NCI-H526 (cell line): ENCODE measurements around the gene ZNHIT6.
"Not testable (repeated sequence)": the region's sequence is repeated elsewhere in the genome, so short reads cannot be mapped to it uniquely, and the experiment has no call there.

Experiments used
- DNase-seq, 2 experiments: peaks; one replicate each; lab custom pipeline; 2025; lab: John Stamatoyannopoulos, UW

Gene ZNHIT6

DNA sequence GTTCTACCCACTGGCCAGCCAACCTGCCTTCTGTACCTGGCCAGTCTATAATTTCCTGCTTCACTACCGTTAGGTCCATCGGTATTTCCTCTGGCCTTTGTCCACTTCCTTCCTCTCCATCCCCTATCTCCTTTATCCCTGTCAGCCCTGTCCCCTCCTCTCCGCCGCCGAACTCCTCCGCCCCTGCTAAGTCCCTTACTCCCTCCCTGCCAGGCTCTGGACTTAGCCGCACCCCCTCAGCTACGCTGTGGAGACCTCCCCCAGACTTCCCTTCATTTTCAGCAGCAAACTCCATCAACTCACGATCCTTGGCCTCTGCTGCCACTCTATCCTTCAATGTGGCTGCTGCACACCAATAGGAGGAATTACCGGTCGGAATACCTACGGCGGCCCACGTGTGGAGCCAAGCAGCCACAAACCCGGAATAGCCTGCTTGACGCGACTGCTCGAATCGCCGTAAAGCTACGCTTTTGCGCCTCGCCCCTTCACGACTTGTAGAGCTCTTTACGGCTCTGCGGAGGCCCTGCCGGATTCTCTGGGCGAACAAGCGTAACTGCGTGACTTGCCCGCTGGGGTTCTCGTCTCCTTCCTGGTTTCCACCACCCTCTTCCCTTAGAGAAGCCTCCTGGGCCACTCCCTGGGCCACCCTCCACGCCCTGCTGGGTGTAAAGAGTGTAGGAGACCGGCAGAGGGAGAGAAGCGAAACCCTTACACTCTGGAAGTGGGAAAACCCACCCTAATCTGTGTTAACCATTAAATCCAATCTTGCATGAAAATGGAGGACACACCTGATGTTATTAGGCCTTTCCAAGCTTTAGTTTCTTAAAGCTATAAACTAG is at the start of gene ZNHIT6:
Gene ZNHIT6 (minus strand): TSS at position 444 of the 839 bp plus-strand sequence. CDS start 149 bp downstream, at position 295.
- peak; percentile 96 to 97 for DNase-seq

- no peak for DNase-seq
These were observed 48.6 kb upstream of the ZNHIT6 start for GRCh38 chr1:85756864-85757263.

DNA sequence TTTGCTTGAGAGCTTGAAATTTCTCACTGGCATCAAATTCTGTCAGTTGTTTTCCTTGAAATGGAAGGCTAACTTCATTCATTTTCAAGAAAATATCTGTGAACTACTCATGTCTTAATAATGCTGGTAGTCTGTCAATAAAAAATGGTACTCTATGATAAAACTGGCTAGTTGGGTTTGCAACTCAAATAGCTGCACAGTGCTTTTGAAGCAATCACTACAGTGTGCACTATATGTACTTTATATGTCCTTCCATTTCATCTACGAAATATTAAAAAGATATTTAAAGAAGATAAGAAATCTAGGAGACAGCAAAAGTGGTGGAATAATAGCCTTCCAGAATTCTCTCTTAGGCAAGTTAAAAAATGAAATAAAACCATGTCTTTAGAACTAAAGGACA is 39.9 kb upstream of the ZNHIT6 start:
- no peak for DNase-seq

DNA sequence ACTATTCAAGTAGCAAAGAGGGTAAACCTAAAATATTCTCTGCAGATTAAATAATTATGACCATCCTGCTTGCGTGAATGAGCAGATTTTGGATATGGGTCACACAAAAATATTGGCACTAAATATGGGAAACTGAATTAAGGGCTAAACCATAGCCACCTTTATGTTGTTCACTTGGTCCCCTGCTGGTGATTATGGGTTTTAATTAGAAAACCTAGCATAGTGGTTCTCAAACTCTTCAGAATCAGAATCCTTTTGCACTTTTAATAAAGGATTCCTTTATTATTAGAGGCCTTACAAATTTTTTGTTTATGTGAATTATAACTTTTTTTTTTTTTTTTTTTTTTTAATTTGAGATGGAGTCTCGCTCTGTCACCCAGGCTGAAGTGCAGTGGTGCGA is 38.5 kb upstream of the ZNHIT6 start:
- no peak for DNase-seq

DNA sequence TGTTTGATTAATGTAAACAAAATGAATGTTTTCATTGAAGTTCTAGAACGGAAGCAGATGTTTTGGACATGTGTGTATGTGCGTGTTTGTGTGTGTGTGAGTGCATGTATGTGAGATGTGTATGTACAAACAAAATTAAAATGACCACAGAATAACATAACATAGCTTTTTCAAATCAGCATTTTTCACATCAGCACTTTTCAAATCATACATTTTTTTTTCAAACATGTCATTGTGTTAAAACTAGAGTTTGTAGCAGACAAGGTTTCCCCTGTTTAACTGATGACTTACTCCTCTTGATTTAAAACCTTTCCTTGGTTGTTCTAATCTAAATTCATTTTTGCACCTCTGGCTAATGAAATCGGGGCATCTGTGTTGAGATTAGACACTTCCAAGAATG is 35.6 kb upstream of the ZNHIT6 start:
- DNase-seq, result no peak

GRCh38 chr1:85734931-85735330 is 26.7 kb upstream of the ZNHIT6 start:
- DNase-seq, result no peak

- no peak for DNase-seq
These were observed 10.6 kb upstream of the ZNHIT6 start for GRCh38 chr1:85718678-85719340.

GRCh38 chr1:85714418-85715114 is 6.3 kb upstream of the ZNHIT6 start:
- DNase-seq, result not testable (repeated sequence)

GRCh38 chr1:85708829-85709227 is 595 bp upstream of the ZNHIT6 start:
- DNase-seq, result peak; percentile 47 to 51

- peak in 1 of 2 experiments; percentile 4 for DNase-seq
These were observed 805 bp downstream of the ZNHIT6 start for GRCh38 chr1:85707267-85707989.

- no peak for DNase-seq
These were observed 2.3 kb downstream of the ZNHIT6 start for GRCh38 chr1:85705940-85706339.

GRCh38 chr1:85700422-85700821 is 7.8 kb downstream of the ZNHIT6 start:
- DNase-seq, result no peak

GRCh38 chr1:85697895-85698294 is 10.3 kb downstream of the ZNHIT6 start:
- no peak for DNase-seq

DNA sequence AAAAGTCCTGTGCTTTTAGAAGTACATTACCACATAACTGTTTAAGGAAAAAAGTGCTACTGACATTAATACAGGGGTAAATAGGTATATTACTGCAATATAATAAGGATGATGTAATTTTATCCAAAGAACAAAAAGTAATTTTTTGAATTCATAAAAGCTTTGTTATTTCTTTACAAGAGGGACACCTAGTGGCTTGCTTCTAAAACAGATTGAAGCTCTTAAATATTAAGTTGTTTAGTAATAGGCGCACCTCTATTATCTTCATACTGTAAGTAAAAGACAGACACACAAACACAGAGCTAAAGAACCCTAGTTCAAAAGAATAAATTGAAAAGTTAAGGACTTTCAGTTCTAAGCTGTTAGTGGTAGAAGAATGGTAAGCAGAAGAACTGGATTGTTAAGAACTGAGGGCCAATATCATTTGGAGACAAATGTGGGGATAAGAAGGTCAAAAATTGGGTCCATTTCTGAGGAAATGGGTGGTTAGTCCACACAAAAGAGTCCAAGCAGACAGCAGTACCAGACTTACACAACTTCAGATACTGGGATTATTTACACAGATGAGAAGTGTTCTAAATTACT is 15.4 kb downstream of the ZNHIT6 start:
- DNase-seq, result peak in 1 of 2 experiments; percentile 17

DNA sequence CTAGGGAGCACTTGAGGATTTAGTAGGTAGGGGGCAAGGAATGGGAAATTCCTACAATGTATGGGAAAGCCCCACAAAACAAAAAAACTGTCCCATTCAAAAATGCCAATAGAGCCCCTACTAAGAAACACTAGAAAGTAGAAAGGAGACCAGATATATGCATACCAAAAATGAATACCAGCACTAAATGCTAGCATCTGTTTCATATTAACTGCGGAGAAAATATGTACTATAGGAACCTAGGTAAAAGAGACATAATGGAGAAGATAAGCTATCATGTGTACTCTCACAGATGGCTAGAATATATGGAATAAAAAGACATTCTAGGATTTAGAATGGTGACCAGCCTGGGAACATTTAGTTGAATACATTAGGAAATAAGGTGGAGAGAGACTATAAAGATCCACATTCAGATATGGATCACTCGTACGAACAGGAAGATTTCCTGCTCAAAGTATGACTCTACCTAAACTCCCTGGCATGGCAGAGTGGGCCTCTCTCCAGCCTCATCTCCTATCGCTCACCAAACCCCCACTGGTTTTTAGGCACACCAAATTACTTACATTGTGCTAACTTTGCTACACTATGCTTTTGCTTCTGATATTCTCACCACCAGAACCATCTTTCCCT is 18.3 kb downstream of the ZNHIT6 start:
- DNase-seq, result no peak

DNA sequence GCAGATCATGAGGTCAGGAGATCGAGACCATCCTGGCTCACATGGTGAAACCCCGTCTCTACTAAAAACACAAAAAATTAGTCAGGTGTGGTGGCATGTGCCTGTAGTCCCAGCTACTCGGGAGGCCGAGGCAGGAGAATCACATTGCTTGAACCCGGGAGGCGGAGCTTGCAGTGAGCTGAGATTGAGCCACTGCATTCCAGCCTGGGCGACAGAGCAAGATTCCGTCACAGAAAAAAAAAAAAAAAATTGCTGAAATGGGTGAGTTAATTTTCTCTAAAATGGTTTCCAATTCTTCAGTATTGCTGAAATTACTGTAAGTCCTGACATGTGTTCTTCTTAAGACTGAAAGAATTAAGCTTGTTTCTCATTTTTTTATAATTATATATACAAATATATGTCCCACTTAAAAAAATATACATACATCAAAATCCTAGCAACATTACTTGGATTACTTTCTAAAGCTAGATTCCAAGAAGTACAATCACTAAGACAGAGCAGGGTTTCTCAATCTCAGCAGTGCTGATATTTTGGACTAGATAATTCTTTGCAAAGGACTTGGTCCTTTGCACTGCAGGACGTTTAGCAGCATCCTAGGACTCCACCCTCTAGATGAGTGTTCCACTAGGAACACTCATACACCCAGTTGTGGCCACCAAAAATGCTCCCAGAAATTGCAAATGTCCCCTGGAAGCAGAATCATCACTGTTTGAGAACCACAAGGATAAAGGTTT is 24.8 kb downstream of the ZNHIT6 start:
- no peak for DNase-seq

- DNase-seq, result no peak
These were observed 27.1 kb downstream of the ZNHIT6 start for GRCh38 chr1:85681087-85681486.

- no peak for DNase-seq
These were observed 30.0 kb downstream of the ZNHIT6 start for GRCh38 chr1:85678193-85678592.

- no peak for DNase-seq
These were observed 30.6 kb downstream of the ZNHIT6 start for GRCh38 chr1:85677656-85678055.

- no peak for DNase-seq
These were observed 36.1 kb downstream of the ZNHIT6 start for GRCh38 chr1:85672031-85672660.
